ENCODE results near the gene CACYBP.

Gene CACYBP, protein sequence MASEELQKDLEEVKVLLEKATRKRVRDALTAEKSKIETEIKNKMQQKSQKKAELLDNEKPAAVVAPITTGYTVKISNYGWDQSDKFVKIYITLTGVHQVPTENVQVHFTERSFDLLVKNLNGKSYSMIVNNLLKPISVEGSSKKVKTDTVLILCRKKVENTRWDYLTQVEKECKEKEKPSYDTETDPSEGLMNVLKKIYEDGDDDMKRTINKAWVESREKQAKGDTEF

DNA sequence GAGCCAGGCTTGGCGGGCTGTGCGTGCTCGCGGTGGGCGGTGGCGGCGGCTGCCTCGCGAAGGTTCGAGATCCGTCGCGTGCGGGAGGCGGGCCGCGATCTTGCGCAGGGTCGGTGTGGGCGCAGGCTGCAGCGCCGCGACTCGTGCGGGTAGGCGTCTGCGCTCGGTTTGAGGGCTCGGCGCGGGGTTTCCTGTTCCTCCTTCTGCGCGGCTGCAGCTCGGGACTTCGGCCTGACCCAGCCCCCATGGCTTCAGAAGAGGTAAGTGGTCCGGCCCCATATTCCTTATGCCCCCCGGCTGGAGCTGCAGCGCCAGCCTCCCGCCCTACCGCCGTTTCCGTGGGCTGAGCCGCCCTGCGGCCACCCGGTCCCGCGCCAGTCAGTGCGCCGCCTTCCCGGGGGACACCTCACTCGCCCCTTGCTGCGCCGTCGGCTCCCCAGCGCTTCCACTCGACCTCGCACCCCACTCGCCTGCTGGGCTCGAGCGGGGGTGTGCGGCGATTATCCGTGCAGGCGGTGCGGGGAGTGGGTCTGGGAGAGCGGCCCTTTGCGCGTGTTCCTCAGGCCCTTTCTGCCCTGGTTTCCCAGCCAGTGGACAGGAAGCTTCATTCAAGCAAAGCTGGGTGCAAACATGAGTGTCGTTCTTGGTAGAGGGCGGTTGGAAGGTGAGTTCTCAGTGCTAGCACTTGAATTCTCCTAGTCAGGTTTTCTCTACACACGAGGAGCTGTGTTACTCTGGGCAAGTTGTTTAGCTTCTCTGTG is at the start of gene CACYBP:
CACYBP (plus strand) TSS at position 12 of the 761 bp plus-strand sequence; CDS start at position 246, 234 bp downstream.
- DNase-seq (ENCODE audit: low read depth in 2 of 2) = peak in 1 of 2 donors; percentile 12

- DNase-seq (ENCODE audit: low read depth in 2 of 2) = no peak
Observed at GRCh38 chr1:174953285-174954072, 46.3 kb upstream of the CACYBP start.

DNA sequence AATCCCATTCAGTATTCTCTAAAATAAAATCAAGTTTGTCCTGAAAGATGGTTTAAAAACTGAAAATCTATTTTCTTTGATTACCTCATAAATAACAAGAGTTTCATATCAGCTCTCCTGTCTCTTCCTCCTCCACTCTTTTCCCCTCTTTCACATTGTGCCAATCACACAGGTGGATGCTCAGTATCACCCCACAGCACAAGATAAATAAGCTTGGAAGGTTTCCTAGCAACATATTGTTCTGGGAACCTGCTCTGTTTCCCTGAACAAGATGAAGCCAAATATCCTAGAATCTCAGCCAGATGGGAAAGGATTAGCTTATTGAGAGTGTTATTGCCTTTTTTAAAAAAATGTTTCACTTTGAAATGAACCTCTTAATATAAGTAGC is 45.7 kb upstream of the CACYBP start:
- DNase-seq (ENCODE audit: low read depth in 2 of 2) = no peak

DNA sequence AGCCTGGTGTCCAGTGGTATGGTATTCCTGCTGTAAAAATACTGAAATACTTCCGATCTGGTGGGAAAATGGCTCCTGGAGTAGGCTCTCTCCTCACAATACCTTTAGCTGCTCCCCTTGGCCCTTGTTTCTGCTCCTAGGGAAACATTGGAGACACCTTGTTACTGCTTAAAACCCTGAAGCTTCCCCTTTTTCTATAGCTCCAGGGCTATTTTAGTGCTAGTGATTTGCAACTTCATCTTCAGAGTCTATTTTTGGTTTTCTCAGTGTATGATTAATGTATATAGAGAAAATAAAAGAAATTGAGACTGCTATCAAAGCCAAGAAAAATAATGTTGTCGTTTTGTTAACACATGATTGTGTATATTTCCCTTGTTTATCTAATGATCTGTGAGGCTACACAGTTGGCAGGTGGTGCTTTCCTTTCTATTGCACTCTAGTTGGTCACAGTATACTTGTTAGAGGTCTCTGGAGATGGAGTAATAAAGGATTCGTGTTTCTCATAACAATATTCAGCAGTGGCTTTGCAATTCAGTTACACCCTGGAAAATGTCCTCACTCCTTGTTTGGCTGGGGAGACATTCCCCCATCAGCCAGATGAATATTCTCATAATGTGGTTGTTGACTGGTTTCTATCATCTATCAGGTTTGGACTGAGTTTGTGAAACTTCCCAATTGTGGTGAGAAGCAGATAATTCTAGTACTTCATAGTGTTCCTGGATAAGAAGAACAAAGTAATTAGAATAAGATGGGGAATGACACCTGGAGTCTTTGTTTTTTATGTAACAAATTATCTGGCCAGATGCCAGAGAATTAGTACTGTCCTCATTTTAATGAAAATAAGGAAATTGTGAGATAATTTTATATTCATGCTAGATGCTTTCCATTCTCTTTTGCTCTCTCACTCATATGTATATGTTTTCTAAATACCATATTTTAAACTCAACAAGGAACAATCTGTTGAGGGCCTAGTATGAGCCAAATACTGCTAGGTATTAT is 44.8 kb upstream of the CACYBP start:
- DNase-seq (ENCODE audit: low read depth in 2 of 2) = no peak

DNA sequence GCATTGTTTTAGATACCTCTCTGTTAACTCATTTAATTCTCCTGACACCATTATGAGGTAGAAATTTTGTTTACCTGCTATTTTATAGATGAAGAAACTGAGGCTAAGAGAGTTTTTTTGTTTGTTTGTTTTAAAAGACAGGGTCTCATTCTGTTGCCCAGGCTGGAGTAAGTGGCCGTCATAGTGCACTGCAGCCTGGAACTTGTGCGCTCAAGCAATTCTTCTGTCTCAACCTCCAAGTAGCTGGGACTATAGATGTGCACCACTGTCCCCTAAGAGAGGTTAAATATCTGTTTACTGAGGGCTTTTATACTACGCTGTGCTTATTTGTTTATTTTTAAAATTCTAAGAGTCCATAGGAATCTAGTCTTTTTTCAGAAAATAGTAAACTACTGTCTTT is 43.7 kb upstream of the CACYBP start:
- no peak for DNase-seq (ENCODE audit: low read depth in 2 of 2)

- no peak for DNase-seq (ENCODE audit: low read depth in 2 of 2)
Observed at GRCh38 chr1:174956976-174957375, 42.8 kb upstream of the CACYBP start.

DNA sequence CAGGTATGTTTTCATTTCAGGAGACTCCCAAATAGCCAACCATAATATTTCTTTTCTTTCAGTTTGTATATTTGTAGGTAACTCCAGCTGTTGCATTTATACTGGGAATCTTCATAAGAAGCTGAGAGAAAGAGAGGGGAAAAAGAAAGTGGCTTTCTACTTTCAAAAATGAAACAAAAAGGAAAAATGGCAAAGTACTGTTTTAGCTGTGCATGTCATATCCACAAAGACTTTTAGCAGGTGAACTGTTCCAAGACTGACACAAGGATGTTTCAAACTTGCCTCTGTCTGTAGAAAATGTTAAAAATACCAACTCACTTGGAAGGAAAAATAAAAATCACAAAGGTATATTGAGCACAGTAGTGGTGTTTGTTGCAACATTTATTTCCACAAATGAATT is 41.9 kb upstream of the CACYBP start:
- DNase-seq (ENCODE audit: low read depth in 2 of 2) = no peak

DNA sequence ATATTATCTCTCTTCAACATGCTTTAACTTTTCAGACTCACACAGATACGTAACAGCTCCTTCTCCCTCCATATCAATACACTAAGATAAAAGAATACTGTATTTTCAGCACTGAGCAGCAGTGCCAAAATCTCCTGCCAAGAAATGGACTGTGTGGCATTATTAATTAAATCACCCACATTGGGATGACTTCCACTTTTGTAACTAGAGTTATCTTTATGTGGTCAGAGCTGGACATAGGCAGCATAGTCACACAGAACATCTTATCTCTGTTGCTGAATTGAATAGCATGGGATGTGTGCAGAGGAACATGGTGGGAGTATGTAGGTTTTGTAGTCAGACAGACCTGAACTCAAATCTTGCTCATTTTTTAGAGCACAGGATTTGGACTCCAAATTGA is 41.4 kb upstream of the CACYBP start:
- DNase-seq (ENCODE audit: low read depth in 2 of 2) = no peak

GRCh38 chr1:174960362-174960761 is 39.4 kb upstream of the CACYBP start:
- no peak for DNase-seq (ENCODE audit: low read depth in 2 of 2)

DNA sequence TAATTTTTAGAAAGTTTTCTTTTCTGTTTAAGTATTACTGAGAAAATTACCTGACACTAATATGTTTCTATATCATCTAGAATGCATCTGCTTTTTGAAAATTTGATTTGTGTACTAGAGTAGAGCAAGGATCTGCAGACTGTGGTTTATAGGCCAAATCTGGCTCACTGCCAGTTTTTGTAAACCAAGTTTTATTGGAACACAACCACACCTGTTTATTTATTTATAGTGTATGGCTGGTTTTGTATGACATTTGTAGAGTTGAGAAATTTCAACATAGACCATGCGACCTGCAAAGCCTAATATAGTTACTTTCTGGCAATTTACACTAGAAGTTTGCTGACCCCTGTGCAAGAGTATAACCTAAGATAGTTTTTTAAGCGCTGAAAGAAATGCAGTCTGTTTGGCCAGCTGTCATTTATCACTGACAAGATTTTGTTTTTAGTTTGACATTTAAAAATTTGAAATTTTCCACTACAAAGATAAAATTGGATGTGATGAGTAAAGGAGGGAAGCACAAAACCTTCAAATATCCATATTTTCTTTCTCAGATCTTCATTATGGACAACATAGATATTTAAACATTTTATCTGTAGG is 36.1 kb upstream of the CACYBP start:
- DNase-seq (ENCODE audit: low read depth in 2 of 2) = no peak

GRCh38 chr1:174964261-174964971 is 35.3 kb upstream of the CACYBP start:
- no peak for DNase-seq (ENCODE audit: low read depth in 2 of 2)

GRCh38 chr1:174964972-174965361 is 34.8 kb upstream of the CACYBP start:
- DNase-seq (ENCODE audit: low read depth in 2 of 2) = no peak

DNA sequence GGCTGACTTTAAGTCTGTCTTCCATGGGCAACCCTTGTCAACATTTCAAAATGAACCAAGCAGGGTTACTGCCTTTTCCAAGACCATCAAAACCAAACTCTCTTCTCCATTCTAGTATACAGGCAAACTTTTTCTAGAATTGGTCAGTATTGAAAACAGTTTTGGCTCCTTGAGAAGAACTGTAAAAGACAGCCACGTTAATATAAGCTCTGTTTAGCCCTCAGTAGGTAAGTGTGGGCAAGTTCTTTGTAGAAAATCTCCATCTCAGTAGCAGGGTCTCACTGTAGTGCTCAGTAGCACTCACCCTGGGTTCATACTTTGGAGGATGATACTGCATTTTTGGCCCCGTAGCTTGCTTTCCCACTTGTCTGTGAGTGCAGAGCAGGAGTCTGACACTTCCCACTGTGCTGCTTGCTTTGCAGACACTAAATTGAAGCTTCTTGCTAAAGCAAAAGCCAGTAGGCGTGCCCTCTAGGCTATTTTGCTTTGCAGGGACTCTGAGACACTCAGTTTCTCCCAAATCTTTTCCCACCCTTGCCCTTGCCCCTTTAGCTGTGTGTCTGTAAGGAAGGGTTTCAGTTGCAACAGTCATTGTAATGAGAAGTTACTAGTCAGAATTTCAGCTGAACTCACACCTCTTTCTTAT is 34.3 kb upstream of the CACYBP start:
- DNase-seq (ENCODE audit: low read depth in 2 of 2) = no peak

DNA sequence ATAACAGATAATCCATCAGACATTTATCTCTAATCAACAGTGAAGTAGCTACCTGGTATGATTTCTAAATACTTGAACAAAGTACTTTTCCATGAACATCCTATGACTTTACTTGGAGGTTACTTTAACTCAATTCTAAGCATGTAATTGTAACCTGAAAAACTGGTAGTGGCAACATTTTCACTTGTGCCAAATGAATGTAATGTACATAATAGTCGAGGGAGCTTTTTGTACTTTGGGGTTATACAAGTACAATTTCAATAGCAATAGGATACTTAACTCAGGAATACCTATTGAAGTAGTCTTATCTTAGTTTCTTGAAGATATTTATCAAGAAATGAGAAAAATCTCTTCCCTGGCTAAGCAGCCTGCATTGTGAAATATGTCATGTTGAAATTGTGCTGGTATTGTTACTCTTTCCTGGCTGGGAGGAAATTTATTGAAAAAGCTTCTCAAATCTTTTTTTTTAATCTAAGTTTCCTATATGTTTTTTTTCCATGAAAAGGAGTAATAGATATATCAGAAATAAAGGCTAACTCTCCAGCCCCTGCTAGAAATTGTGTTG is 33.7 kb upstream of the CACYBP start:
- no peak for DNase-seq (ENCODE audit: low read depth in 2 of 2)

- DNase-seq (ENCODE audit: low read depth in 2 of 2) = no peak
Observed at GRCh38 chr1:174967845-174968705, 31.7 kb upstream of the CACYBP start.

- DNase-seq (ENCODE audit: low read depth in 2 of 2) = no peak
Observed at GRCh38 chr1:174968750-174969244, 30.9 kb upstream of the CACYBP start.

DNA sequence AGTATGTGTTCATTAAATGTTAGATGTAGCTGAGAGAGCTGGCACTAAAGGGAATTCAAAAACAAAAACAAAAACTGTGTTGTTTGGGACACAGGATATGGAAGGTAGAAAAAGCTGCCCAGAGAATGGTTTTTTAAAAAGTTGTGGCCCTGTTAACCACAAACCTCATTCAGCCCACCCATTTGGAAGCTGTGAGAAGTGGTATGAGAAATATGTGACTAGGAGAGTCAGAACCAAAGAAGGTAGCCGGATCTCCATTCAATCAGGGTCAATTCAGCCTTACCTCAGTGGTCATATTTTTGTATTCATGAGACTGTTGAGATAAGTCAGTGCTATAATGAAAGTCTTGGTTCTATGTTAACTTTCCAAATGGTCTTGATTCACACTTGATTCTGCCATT is 29.8 kb upstream of the CACYBP start:
- no peak for DNase-seq (ENCODE audit: low read depth in 2 of 2)

DNA sequence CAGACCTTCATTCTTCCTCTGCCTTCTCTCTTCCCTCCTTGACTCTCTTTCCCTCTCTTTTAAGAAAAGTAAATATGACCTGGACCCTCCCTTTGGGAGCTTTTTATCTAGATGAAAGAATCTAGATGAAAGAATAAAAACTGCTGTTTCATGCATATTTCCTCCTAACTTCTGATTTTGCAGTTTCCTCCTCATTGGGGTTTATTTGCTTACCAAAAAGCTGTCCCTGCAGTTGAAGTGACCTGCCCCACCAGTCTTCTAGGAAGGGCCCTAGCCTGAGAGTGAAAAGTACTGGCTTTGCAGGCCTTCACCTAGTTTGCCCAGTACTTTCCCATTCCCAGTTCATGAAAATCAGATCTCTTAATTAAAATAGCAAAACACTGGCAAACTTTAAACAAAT is 28.3 kb upstream of the CACYBP start:
- no peak for DNase-seq (ENCODE audit: low read depth in 2 of 2)

Measured in activated CD8-positive, alpha-beta memory T cell treated with anti-CD3 and anti-CD28 coated beads for 4 hours (primary cell).